ENCODE data around the gene NOP16.

Gene NOP16

GRCh38 chr5:176355400-176356178 is 32.8 kb downstream of the NOP16 start:
- no peak for DNase-seq

- no peak for DNase-seq
Measured at GRCh38 chr5:176353533-176353932, 34.9 kb downstream of the NOP16 start.

DNA sequence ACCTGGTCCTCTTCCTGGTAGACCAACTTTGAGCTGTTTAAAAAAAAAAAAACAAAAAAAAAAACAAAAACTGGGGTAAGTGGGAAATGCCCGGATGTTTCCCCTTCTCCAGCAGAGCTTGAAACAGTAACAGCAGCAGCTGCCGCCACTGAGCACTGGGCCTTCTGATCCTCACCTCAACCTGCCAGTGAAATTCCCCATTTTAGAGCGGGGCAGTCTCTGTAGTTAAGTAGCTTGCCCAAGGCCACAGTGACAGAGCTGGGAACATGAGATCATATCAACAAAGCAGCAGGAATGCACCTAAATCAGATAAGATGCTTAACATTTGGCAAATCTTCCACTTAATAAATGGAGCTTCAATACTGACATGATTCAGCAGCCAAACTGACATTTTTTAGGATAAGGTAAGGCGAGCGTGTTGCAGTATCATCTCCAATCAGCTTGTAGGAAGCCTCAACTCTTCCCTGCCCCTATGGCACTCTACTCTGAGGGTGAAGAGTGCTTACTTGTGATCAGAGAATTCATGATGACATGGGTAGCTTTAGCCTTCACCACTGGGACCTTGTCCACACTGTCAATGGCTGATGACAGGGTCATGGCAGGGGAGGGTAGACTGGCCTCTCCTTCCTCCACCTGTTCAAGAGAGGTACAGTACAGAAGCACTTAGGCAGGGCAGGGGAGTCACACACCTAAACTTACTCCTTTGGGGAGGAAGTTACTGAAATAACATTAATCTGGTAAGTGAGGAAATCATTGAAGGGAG is 36.1 kb downstream of the NOP16 start:
- DNase-seq = no peak

GRCh38 chr5:176350416-176350815 is 38.0 kb downstream of the NOP16 start:
- DNase-seq = no peak

- DNase-seq = no peak
Measured at GRCh38 chr5:176342766-176343458, 45.5 kb downstream of the NOP16 start.

DNA sequence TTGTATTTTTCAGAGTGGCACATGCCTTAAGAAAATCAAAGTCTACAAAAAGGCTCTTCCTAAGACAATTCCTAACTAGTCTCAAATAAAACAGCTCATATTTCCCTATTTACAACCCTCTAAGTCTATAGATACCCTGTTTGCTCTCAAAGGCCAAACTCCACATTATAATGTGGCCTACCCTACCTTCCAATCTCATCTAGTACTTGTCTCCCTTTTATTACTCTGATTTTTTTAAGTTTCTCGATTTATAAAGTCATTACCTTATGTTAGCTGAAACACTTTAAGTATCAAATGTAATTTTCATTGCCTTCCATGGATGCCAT is 46.3 kb downstream of the NOP16 start:
- no peak for DNase-seq

DNA sequence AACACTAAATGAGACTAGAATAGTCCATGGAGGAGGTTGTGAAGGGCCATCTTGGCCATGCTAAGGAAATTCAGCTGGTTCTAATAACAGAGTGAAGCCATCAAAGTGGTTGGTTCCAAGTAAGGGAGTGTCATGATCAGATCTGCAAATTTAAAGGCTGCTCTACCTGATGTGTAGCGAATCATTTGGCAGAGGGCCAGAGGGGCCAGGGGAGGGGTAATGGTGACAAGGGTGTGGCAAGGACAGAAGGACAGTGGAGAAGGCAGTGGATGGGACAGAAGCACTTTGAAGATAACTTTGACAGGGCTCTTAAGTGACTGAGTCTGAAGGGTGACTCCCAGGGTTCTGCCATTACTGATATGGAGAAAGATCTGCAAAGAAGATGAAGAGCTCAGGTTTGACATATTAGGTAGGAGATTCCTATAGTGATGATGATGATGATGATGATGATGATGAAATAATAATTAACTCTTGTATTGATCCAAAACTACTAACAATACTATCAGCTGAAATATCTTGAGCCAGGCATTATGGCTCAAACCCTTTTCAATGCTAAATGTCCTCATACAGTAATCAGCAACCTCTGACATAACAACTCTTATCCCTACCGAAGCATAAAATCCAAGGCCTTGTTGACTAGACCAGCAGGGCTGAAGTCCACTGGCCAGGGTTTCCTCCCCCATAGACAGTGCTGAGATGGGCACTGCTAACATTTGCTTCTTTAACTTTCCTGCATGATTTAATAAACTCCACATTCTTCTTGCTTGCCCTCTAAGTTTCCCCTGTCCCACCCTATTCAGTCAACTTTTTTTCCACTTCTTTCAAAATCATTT is 46.9 kb downstream of the NOP16 start:
- no peak for DNase-seq

DNA sequence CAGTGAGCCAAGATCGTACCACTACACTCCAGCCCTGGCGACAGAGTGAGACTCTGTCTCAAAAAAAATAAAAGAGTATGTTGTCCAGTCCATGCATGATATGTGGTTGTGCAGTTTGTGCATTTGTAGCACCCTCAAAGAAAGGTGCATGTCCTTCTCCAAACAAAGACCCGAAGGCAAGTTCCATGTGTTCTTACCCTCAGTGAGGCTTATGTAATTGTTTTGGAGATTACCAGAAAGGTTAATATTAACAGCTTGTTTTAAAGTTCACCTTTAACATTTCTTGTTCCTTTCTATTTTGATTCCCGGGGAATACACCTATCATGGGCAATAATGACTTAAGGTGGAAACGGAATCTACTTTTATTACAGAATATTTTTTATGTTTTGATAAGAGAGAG is 49.1 kb downstream of the NOP16 start:
- no peak for DNase-seq

DNA sequence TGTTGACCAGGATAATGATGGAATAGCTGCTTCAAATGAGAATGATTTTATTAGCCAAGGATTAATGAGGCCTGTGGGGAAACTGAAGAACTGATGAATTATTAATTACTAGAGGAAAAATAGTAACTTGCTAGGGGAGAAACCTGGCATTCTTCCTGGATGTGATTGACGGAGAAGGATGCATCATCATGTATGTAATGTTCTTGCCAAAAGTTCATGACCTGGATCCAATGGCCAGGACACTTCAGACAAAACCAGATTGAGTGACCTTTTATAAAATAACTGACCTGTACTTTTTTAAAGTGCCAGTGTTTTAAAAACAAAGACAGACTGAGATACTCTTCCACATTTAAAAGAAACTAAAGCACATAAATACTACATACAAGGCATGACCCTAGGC is 50.5 kb downstream of the NOP16 start:
- no peak for DNase-seq

- DNase-seq = no peak
Measured at GRCh38 chr5:176334031-176334770, 54.2 kb downstream of the NOP16 start.

Measured in AML-193 (cell line).